GM08714 (cell line): ENCODE data around the gene GARRE1.
"Not testable (repeated sequence)": the region's sequence is repeated elsewhere in the genome, so short reads cannot be mapped to it uniquely, and the experiment has no call there.

ENCODE experiments used
- H3K4me3 ChIP-seq: fragments of 200-500 bp; sonication (Bioruptor generic); 2 replicates; pipeline ENCODE4 v1.5.1; 2014; ENCODE audit warnings: mild to moderate bottlenecking, low read length, inconsistent platforms
- ZNF274 ChIP-seq: IDR thresholded peaks from 2 replicates; pipeline ENCODE4 v1.6.1; 2012; ENCODE audit warnings: mild to moderate bottlenecking, low read depth, low read length

The GARRE1 gene

GRCh38 chr19:34254046-34254697, at the start of gene GARRE1:
TSS of gene GARRE1 (plus strand) at chr19:34254554. CDS start at chr19:34300474, 45,920 bp downstream.
- peak within 1 kb of the TSS; percentile 91 for H3K4me3 ChIP-seq
- TF ChIP-seq ZNF274 = no peak

GRCh38 chr19:34205324-34205723, 49.0 kb upstream of the GARRE1 start:
- not testable (repeated sequence) for H3K4me3 ChIP-seq

GRCh38 chr19:34208291-34208884, 46.0 kb upstream of the GARRE1 start:
- TF ChIP-seq ZNF274 = no peak
- no peak overlapping the region for H3K4me3 ChIP-seq

GRCh38 chr19:34209726-34210125, 44.6 kb upstream of the GARRE1 start:
- no peak overlapping the region for H3K4me3 ChIP-seq
- no peak for TF ChIP-seq ZNF274

GRCh38 chr19:34213283-34213682, 41.1 kb upstream of the GARRE1 start:
- TF ChIP-seq ZNF274 = no peak
- H3K4me3 ChIP-seq = no peak overlapping the region

- TF ChIP-seq ZNF274 = no peak
- H3K4me3 ChIP-seq = no peak overlapping the region
Observed at GRCh38 chr19:34214040-34214439, 40.3 kb upstream of the GARRE1 start.

GRCh38 chr19:34215006-34215665, 39.2 kb upstream of the GARRE1 start:
- no peak for TF ChIP-seq ZNF274

GRCh38 chr19:34215666-34216038, 38.7 kb upstream of the GARRE1 start:
- no peak overlapping the region for H3K4me3 ChIP-seq

More at GRCh38 chr19:34215006-34215665, 39.2 kb upstream of the GARRE1 start:
- no peak overlapping the region for H3K4me3 ChIP-seq

GRCh38 chr19:34216745-34217219, 37.6 kb upstream of the GARRE1 start:
- H3K4me3 ChIP-seq = not testable (repeated sequence)

More at GRCh38 chr19:34215666-34216038, 38.7 kb upstream of the GARRE1 start:
- TF ChIP-seq ZNF274 = no peak

- no peak for TF ChIP-seq ZNF274
- H3K4me3 ChIP-seq = peak overlapping the region; percentile 25
Observed at GRCh38 chr19:34217952-34218817, 36.2 kb upstream of the GARRE1 start.

- peak overlapping the region; percentile 14; the same call in 1 of the 2 replicates for H3K4me3 ChIP-seq
- TF ChIP-seq ZNF274 = no peak
Observed at GRCh38 chr19:34218818-34219164, 35.6 kb upstream of the GARRE1 start.

- TF ChIP-seq ZNF274 = no peak
- no peak overlapping the region for H3K4me3 ChIP-seq
Observed at GRCh38 chr19:34220472-34221063, 33.8 kb upstream of the GARRE1 start.

- no peak overlapping the region for H3K4me3 ChIP-seq
- TF ChIP-seq ZNF274 = no peak
Observed at GRCh38 chr19:34222386-34222785, 32.0 kb upstream of the GARRE1 start.

GRCh38 chr19:34224996-34225658, 29.2 kb upstream of the GARRE1 start:
- TF ChIP-seq ZNF274 = no peak
- no peak overlapping the region for H3K4me3 ChIP-seq
